Measurements from ENCODE around the gene PRLHR.

GRCh38 chr10:118563373-118563890 is 32.0 kb downstream of the PRLHR start:
- TF ChIP-seq GATA3 (IDR thresholded peaks at IDR 0.05; ENCODE audit: low read depth, low read length) (no peak), GATA2 (IDR thresholded peaks at IDR 0.05; ENCODE audit: low read depth, low read length) (no peak)
